Heart right ventricle (tissue), 16 donors: Measurements from ENCODE around the gene CACNB1. TPM values are rescaled to one million over a fixed set of nuclear protein-coding genes. Genes with fewer than 3 reads are reported as not detected.
A peak's percentile ranks its signal among the peaks of the same experiment; 100 is the strongest.

ENCODE experiments used
- ATAC-seq, 8 donors: fragments of 200-7000 bp; cut with Tn5 transposase; one replicate each; pipeline ENCODE4 v1.9.1; 2020; ENCODE audit warnings: mild to moderate bottlenecking in 8 of 8, moderate library complexity in 8 of 8, moderate number of reproducible peaks in 1 of 8
- DNase-seq, 2 donors: peaks; one replicate each; pipeline ENCODE4 v3.0.0-alpha.2; 2020
- H3K27ac ChIP-seq, 10 donors: fragments of 200-600 bp; sonication (generic) in 2 of 10; one replicate each; pipeline versions ENCODE4 v1.5.0 to v1.8.0; 2020 to 2022; ENCODE audit warnings: mild to moderate bottlenecking in 3 of 10
- H3K27me3 ChIP-seq, 7 donors: fragments of 200-600 bp; one replicate each; pipeline ENCODE4 v1.8.0; 2021 to 2022; ENCODE audit warnings: mild to moderate bottlenecking in 2 of 7
- H3K36me3 ChIP-seq, 9 donors: fragments of 200-600 bp; sonication (generic) in 1 of 9; one replicate each; pipeline versions ENCODE4 v1.5.0 to v1.8.0; 2020 to 2022; ENCODE audit warnings: mild to moderate bottlenecking in 2 of 9
- H3K4me1 ChIP-seq, 9 donors: fragments of 200-600 bp; sonication (generic) in 1 of 9; one replicate each; pipeline versions ENCODE4 v1.5.0 to v1.8.0; 2020 to 2022; ENCODE audit warnings: mild to moderate bottlenecking in 4 of 9
- H3K4me3 ChIP-seq, 10 donors: fragments of 200-600 bp; sonication (generic) in 2 of 10; one replicate each; pipeline versions ENCODE4 v1.5.0 to v1.8.0; 2020 to 2022; ENCODE audit warnings: mild to moderate bottlenecking in 7 of 10, moderate library complexity in 2 of 10
- H3K9me3 ChIP-seq, 11 donors: fragments of 200-600 bp in 10 of 11; sonication (generic) in 2 of 11; one replicate each; pipeline versions ENCODE4 v1.5.0 to v1.8.0; 2013 to 2022; ENCODE audit warnings: mild to moderate bottlenecking in 2 of 11, control low read depth in 1 of 11, moderate library complexity in 1 of 11
- WGBS, 2 donors: extraction: QIAGEN DNeasy Blood & Tissue Kit; methylation state at CpG; one replicate each; pipeline ENCODE4 v1.1.7; 2013; ENCODE audit warnings: inconsistent platforms in 1 of 2; 5-methylcytosine and 5-hydroxymethylcytosine counted together
- intact Hi-C, 10 donors: fragments of 100-400 bp; cut with DNase I; formaldehyde crosslinking; loops; one replicate each; pipeline versions ENCODE4 v1.11.1 to v1.14.2; 2022
- polyA plus RNA-seq, 2 donors: library from polyadenylated mRNA; stranded (reverse); fragments of 200-250 nt; gene quantifications; one replicate each; pipeline ENCODE4 v1.2.3, GENCODE V29; 2013
- total RNA-seq, 10 donors: library from RNA; stranded (reverse); fragmentation: NEBNext Ultra II Directional in 3 of 10; extraction: Animal tissue kit (Norgen Biotek cat#: 25700) in 3 of 10; gene quantifications; one replicate each; pipeline versions ENCODE4 v1.2.1 to v1.2.4, GENCODE V29; 2021 to 2023
- TF ChIP-seq, protein P1 (sequence below), 9 donors: fragments of 200-600 bp; sonication (generic) in 2 of 9; IDR thresholded peaks; one replicate each; pipeline versions ENCODE4 v1.5.0 to v1.8.0; 2021 to 2022; ENCODE audit warnings: antibody characterized with exemption in 9 of 9, mild to moderate bottlenecking in 5 of 9, moderate library complexity in 1 of 9
- donor health status: Arrhythmogenic right ventricular cardiomyopathy.
- donor health status: ischemic (EF 13 %, LVEDD 7.1; RV severe dilation, severe dysfunction).
- donor health status: healthy with polysubstance abuse.
- donor health status: DM: no; HTN: yes; CAD: no.
- donor health status: DM: no; HTN: no; CAD: no.
- donor health status: ischemic (EF 25% LVEDD 6.9; RV normal size, moderate dysfunction).
- donor health status: ischemic (EF 25% LVEDD 5.7; RV mildly dilated, moderate dysfunction).
- donor health status: healthy.
- donor health status: DM: yes; HTN: yes; CAD: no.
- donor health status: Ischemic cardiomyopathy.
- donor health status: ischemic (EF 35%, LVEDD 5.7; RV mildly dilated, moderate dysfunction).
- donor health status: nonischemic (EF 11% LVEDD 7.7; RV severe dilation, severe dysfunction).
- donor health status: DM: yes; HTN: yes; CAD: no.
- donor health status: PGD.
- donor health status: ischemic (EF 29% LVEDD 5.4; RV normal size, mild dysfunction).
- donor health status: nonischemic (EF 23%, LVEDD 6.1; RV moderate dilation, normal function).

Gene CACNB1
- total and polyA plus RNA-seq, 12 donors, result 3.3 to 11.5 (median 5.3) TPM

DNA sequence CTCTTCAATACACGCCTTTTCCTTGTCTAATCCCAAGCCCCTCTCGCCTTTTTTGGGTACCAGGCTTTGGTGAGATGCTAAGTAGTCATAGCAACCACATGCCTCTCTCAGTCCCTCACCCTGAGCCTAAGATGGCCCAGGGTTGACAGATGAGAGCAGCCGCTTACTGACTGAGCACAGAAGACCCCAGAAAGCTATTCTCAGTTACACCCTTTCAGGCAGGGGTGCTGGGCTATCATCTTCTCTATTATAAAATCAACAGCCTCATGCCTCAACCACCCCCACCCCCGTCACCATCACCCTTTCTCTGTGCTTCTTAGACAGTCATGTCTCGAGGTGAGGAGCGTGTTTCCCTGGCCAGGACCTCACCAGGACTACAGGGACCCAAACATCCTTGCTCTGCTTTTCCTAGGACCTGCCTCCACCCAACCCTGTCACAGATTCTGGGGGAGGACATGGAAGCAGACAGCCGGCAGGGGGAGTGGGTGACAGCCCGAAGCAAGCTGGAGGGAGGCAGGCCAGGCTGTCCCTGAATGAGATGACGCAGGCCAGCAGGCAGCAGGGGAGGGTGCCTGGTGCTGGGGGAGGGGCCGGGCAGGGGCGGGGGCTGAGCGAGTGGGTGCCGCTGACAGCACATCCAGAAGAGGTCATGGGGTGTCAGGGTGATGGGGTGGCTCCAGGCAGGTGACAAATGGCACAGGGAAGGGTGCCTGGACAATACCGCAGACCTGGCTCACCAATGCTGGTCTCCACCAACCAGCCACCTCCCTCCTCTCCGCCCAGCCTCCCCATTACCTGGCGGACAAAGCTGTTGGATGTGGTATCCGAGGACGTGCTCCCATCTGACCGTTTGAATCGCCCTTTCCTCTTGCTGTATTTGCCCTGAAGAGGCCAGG, 3.1 kb downstream of the CACNB1 start:
- 45 to 58% methylated on average over 20 of the region's 20 CpGs for whole genome bisulfite sequencing, 2 donors
- Histone ChIP-seq H3K9me3 (no peaks in the 10 kb centered on the region), H3K36me3 (peaks cover 0 to 47% (median 0%) of the 10 kb centered on the region in 9 donors), H3K27me3 (no peaks in the 10 kb centered on the region), H3K4me3 (no peak overlapping the region), H3K27ac (peak overlapping the region in 3 of 10 donors; percentile 10 to 41 (median 35)), H3K4me1 (peaks cover 0 to 46% (median 32%) of the 10 kb centered on the region in 9 donors)
- ATAC-seq (peak; percentile 48 to 75 (median 64)), DNase-seq (peak; percentile 61 to 71)
- TF ChIP-seq, protein P1, sequence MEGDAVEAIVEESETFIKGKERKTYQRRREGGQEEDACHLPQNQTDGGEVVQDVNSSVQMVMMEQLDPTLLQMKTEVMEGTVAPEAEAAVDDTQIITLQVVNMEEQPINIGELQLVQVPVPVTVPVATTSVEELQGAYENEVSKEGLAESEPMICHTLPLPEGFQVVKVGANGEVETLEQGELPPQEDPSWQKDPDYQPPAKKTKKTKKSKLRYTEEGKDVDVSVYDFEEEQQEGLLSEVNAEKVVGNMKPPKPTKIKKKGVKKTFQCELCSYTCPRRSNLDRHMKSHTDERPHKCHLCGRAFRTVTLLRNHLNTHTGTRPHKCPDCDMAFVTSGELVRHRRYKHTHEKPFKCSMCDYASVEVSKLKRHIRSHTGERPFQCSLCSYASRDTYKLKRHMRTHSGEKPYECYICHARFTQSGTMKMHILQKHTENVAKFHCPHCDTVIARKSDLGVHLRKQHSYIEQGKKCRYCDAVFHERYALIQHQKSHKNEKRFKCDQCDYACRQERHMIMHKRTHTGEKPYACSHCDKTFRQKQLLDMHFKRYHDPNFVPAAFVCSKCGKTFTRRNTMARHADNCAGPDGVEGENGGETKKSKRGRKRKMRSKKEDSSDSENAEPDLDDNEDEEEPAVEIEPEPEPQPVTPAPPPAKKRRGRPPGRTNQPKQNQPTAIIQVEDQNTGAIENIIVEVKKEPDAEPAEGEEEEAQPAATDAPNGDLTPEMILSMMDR (IDR thresholded peaks at IDR 0.05), result peak in 8 of 9 donors; percentile 24 to 59 (median 46)
- intact Hi-C loops, result loop anchor here in 1 of 10 donors (10.0 kb wide), 1 partner anchor 840 kb away; the partner anchor contains the start of gene SOCS7

- Histone ChIP-seq H3K4me1 (peaks cover 0 to 40% (median 24%) of the 10 kb centered on the region in 9 donors), H3K36me3 (peaks cover 0 to 57% (median under 1%) of the 10 kb centered on the region in 9 donors), H3K27ac (no peak overlapping the region), H3K4me3 (no peak overlapping the region), H3K9me3 (no peaks in the 10 kb centered on the region), H3K27me3 (no peaks in the 10 kb centered on the region)
- DNase-seq, result no peak
- TF ChIP-seq, protein P1 (IDR thresholded peaks at IDR 0.05), result no peak
- intact Hi-C loops, result loop anchor here in 1 of 10 donors (10.0 kb wide), 1 partner anchor 839 kb away; the partner anchor contains the start of gene SOCS7
- WGBS, 2 donors, result 83 to 87% methylated on average over 9 to 10 of the region's 10 CpGs
- ATAC-seq, result no peak
Observed at GRCh38 chr17:39193346-39193745, 4.1 kb downstream of the CACNB1 start.

DNA sequence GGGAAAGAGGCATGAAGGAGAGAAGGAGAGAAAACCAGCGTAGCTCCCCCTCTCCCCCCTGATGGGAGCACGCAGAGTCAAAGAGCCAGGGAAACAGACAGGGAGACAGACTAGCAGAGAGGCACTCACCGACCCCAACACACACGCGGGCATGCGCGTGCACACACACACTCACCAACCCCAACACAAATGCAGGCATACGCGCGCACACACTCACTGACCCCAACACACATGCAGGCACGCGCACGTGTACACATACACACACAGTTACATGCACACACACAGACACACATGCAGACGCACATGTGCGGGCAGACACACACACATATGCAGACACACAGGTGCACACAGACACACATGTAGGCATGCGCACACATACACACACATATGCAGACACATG, 4.6 kb downstream of the CACNB1 start:
- Histone ChIP-seq H3K4me1 (peaks cover 0 to 36% (median 20%) of the 10 kb centered on the region in 9 donors), H3K9me3 (no peaks in the 10 kb centered on the region), H3K36me3 (peaks cover 0 to 61% (median 4%) of the 10 kb centered on the region in 9 donors), H3K27me3 (no peaks in the 10 kb centered on the region), H3K27ac (no peak overlapping the region), H3K4me3 (no peak overlapping the region)
- no peak for ATAC-seq
- intact Hi-C loops, result loop anchor here in 1 of 10 donors (10.0 kb wide), 1 partner anchor 838 kb away; the partner anchor contains the start of gene SOCS7
- WGBS, 2 donors, result 96 to 98% methylated on average over 16 of the region's 16 CpGs
- DNase-seq, result no peak
- TF ChIP-seq, protein P1 (IDR thresholded peaks at IDR 0.05), result no peak

DNA sequence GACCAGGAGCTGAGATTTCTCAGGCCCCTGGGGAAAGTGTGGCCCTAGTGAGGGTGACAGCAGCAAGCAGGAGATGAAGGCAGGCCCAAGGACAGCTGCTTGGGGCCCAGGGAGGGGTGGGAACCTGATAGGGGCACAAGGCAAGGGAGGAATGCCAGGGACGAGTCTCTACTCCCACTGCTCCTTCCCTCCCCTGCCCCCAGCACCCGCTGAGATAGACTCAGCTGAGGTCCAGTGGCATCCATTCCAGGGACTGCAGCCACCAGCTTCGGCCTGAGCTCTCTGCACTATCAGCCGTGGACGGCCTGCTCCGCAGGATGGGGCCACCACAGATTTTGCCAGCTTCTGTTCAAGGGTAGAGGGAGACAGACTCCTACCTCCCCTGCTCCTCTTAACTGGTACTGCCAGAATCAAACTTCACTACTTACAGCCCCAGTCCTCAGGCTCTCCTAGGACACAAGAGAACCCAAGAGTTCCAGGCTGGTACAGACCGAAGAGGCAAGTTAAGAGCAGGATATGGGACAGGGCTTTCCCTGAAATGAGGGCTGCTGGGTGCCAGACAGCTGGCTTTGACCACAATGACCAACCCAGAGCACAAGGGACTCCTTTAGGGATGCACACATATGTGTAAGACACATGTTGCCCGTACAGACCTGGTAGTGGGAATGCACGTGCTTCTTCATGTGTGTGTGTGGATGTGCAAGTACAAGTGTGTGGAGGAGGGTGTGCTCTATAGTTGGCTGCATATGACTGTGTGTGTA, 5.5 kb downstream of the CACNB1 start:
- no peak overlapping the region for H3K4me3 ChIP-seq
- DNase-seq (no peak), ATAC-seq (no peak)
- intact Hi-C loops, result loop anchor here in 1 of 10 donors (10.0 kb wide), 1 partner anchor 837 kb away; the partner anchor contains the start of gene SOCS7
- H3K36me3 ChIP-seq, result peaks cover 0 to 71% (median 8%) of the 10 kb centered on the region in 9 donors
- H3K27me3 ChIP-seq, result no peaks in the 10 kb centered on the region
- peaks cover 0 to 32% (median 16%) of the 10 kb centered on the region in 9 donors for H3K4me1 ChIP-seq
- H3K9me3 ChIP-seq, result no peaks in the 10 kb centered on the region
- TF ChIP-seq, protein P1 (IDR thresholded peaks at IDR 0.05), result no peak
- WGBS, 2 donors, result 88 to 90% methylated on average over 9 of the region's 9 CpGs
- no peak overlapping the region for H3K27ac ChIP-seq
